DND-41 (cell line): ENCODE measurements around the gene NCOA5.

Experiments
- EZH2 ChIP-seq: IDR thresholded peaks from 3 replicates; pipeline ENCODE4 v1.6.1; 2012; ENCODE audit warnings: borderline replicate concordance, low read depth, mild to moderate bottlenecking, moderate library complexity, low read length, inconsistent platforms; ENCODE audit not compliant: severe bottlenecking
- TF ChIP-seq, protein P1 (sequence below): IDR thresholded peaks from 2 replicates; pipeline ENCODE4 v1.5.1; 2012; ENCODE audit warnings: borderline replicate concordance, low read length, moderate library complexity, mild to moderate bottlenecking; ENCODE audit not compliant: poor library complexity, severe bottlenecking; ENCODE audit errors: extremely low read depth

- no peak for TF ChIP-seq EZH2
- TF ChIP-seq, protein P1, sequence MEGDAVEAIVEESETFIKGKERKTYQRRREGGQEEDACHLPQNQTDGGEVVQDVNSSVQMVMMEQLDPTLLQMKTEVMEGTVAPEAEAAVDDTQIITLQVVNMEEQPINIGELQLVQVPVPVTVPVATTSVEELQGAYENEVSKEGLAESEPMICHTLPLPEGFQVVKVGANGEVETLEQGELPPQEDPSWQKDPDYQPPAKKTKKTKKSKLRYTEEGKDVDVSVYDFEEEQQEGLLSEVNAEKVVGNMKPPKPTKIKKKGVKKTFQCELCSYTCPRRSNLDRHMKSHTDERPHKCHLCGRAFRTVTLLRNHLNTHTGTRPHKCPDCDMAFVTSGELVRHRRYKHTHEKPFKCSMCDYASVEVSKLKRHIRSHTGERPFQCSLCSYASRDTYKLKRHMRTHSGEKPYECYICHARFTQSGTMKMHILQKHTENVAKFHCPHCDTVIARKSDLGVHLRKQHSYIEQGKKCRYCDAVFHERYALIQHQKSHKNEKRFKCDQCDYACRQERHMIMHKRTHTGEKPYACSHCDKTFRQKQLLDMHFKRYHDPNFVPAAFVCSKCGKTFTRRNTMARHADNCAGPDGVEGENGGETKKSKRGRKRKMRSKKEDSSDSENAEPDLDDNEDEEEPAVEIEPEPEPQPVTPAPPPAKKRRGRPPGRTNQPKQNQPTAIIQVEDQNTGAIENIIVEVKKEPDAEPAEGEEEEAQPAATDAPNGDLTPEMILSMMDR = no peak
These were observed 39.9 kb downstream of the NCOA5 start for GRCh38 chr20:46049815-46050214.
